ENCODE data around the gene TPMT. TPM values are rescaled to one million over a fixed set of nuclear protein-coding genes. Genes with fewer than 3 reads are reported as not detected.

The TPMT gene
- total RNA-seq, 2 experiments from 2014 or later, result 6.6 to 7.0 TPM

GRCh38 chr6:18087396-18088165 is 67.3 kb downstream of the TPMT start:
- H3K4me3 Mint-ChIP-seq, result no peak overlapping the region
- H3K4me1 Mint-ChIP-seq (ENCODE audit: low read depth), result no peaks in the 10 kb centered on the region
- H3K27me3 Mint-ChIP-seq, result peaks cover 5% of the 10 kb centered on the region
- CTCF ChIA-PET, result no interaction called here
- POLR2A ChIA-PET, result no interaction called here
- no peak for ATAC-seq
- no peak for DNase-seq
- TF ChIP-seq CTCF (IDR thresholded peaks at IDR 0.05), result no peak
- no peaks in the 10 kb centered on the region for H3K36me3 Mint-ChIP-seq (ENCODE audit: low read depth)
- intact Hi-C loops (cut with micrococcal nuclease), result no loop called here
- no peak overlapping the region for H3K27ac Mint-ChIP-seq
- H3K9me3 Mint-ChIP-seq, result peaks cover 4% of the 10 kb centered on the region

- Mint-ChIP-seq H3K27me3 (peaks cover 13% of the 10 kb centered on the region), H3K4me1 (ENCODE audit: low read depth) (no peaks in the 10 kb centered on the region), H3K36me3 (ENCODE audit: low read depth) (peaks cover 3% of the 10 kb centered on the region), H3K27ac (no peak overlapping the region), H3K4me3 (no peak overlapping the region), H3K9me3 (no peaks in the 10 kb centered on the region)
- ChIA-PET POLR2A (no interaction called here), CTCF (no interaction called here)
- TF ChIP-seq CTCF (IDR thresholded peaks at IDR 0.05), result no peak
- intact Hi-C loops (cut with micrococcal nuclease), result no loop called here
- DNase-seq (no peak), ATAC-seq (no peak)
These were observed 73.7 kb downstream of the TPMT start for GRCh38 chr6:18081025-18081668.

- intact Hi-C loops (cut with micrococcal nuclease), result no loop called here
- no peak for TF ChIP-seq CTCF (IDR thresholded peaks at IDR 0.05)
- peaks cover 15% of the 10 kb centered on the region for H3K27me3 Mint-ChIP-seq
- peaks cover 4% of the 10 kb centered on the region for H3K9me3 Mint-ChIP-seq
- no peak for DNase-seq
- POLR2A ChIA-PET, result no interaction called here
- CTCF ChIA-PET, result no interaction called here
- no peak for ATAC-seq
- no peaks in the 10 kb centered on the region for H3K4me1 Mint-ChIP-seq (ENCODE audit: low read depth)
- H3K36me3 Mint-ChIP-seq (ENCODE audit: low read depth), result peaks cover 3% of the 10 kb centered on the region
- no peak overlapping the region for H3K4me3 Mint-ChIP-seq
- no peak overlapping the region for H3K27ac Mint-ChIP-seq
These were observed 74.3 kb downstream of the TPMT start for GRCh38 chr6:18080544-18080943.

GRCh38 chr6:18078866-18079265 is 76.0 kb downstream of the TPMT start:
- H3K36me3 Mint-ChIP-seq (ENCODE audit: low read depth), result peaks cover 3% of the 10 kb centered on the region
- intact Hi-C loops (cut with micrococcal nuclease), result no loop called here
- CTCF ChIA-PET, result no interaction called here
- no peak for TF ChIP-seq CTCF (IDR thresholded peaks at IDR 0.05)
- DNase-seq (no peak), ATAC-seq (no peak)
- H3K4me1 Mint-ChIP-seq (ENCODE audit: low read depth), result no peaks in the 10 kb centered on the region
- H3K27ac Mint-ChIP-seq, result no peak overlapping the region
- H3K9me3 Mint-ChIP-seq, result peaks cover 12% of the 10 kb centered on the region
- POLR2A ChIA-PET, result no interaction called here
- H3K27me3 Mint-ChIP-seq, result peaks cover 19% of the 10 kb centered on the region
- H3K4me3 Mint-ChIP-seq, result no peak overlapping the region

Other genes starting within 250 kb of the TPMT start
- not detected for gene KIF13A, start 167.4 kb downstream of the TPMT start, total RNA-seq
- under 1 TPM in 1 of 2 experiments, not detected in 1; 0.18 TPM for gene NHLRC1, start 32.4 kb downstream of the TPMT start, total RNA-seq
- gene KDM1B, start 345 bp upstream of the TPMT start, total RNA-seq, result 10 to 100 TPM; 10.9 to 12.2 TPM
- 100 to 1,000 TPM; 185 to 191 TPM for gene DEK, start 109.5 kb upstream of the TPMT start, total RNA-seq
- 1 to 10 TPM; 1.8 to 1.9 TPM for gene RNF144B, start 232.3 kb upstream of the TPMT start, total RNA-seq